ENCODE data around the gene ENAH.

- TF ChIP-seq ZNF274 (IDR thresholded peaks at IDR 0.05; ENCODE audit: low read depth, low read length) (no peak), YY1 (IDR thresholded peaks at IDR 0.05; ENCODE audit: insufficient read depth, insufficient read length) (no peak), SUZ12 (IDR thresholded peaks at IDR 0.05; ENCODE audit: extremely low read depth, insufficient read depth, insufficient read length) (no peak)
Measured at GRCh38 chr1:225694151-225694603, 41.3 kb upstream of the ENAH start.
